ENCODE data around the gene SLF1. TPM values are rescaled to one million over a fixed set of nuclear protein-coding genes. Genes with fewer than 3 reads are reported as not detected.

Gene SLF1
- polyA plus RNA-seq, 1 of the 3 experiments (the other 2 are of a cell fraction): 5.5 TPM

Other genes starting within 250 kb of the SLF1 start
- 0.61 and 1.2 TPM in 2 replicates for gene KIAA0825, start 65 bp upstream of the SLF1 start, polyA plus RNA-seq (2012; rRNA removed)

All from SK-N-SH (cell line).